H9 (cell line): ENCODE results near the gene CLN3. TPM values are rescaled to one million over a fixed set of nuclear protein-coding genes. Genes with fewer than 3 reads are reported as not detected.

Experiments used
- DNase-seq: peaks from one replicate; pipeline ENCODE4 v3.0.0-alpha.2; 2017
- H2AFZ ChIP-seq: one replicate; pipeline ENCODE4 v1.6.1; 2013; ENCODE audit warnings: mild to moderate bottlenecking, low read length, control low read depth, moderate library complexity
- H2AK5ac ChIP-seq: 2 replicates; pipeline ENCODE4 v1.6.1; 2013; ENCODE audit warnings: low read length, control low read depth, mixed read lengths; ENCODE audit not compliant: insufficient read length
- H2BK120ac ChIP-seq: one replicate; pipeline ENCODE4 v1.6.1; 2013; ENCODE audit warnings: low read depth, mild to moderate bottlenecking, low read length, control low read depth, inconsistent platforms; ENCODE audit not compliant: poor library complexity, severe bottlenecking
- H2BK12ac ChIP-seq: 2 replicates; pipeline ENCODE4 v1.6.1; 2013; ENCODE audit warnings: low read length, control low read depth, mixed read lengths, low read depth; ENCODE audit not compliant: insufficient read length
- H2BK15ac ChIP-seq: 2 replicates; pipeline ENCODE4 v1.6.1; 2013; ENCODE audit warnings: low read depth, low read length, control low read depth
- H2BK20ac ChIP-seq: one replicate; pipeline ENCODE4 v1.6.1; 2013; ENCODE audit warnings: low read depth, mild to moderate bottlenecking, low read length, control low read depth, inconsistent platforms; ENCODE audit not compliant: poor library complexity, severe bottlenecking
- H2BK5ac ChIP-seq: 2 replicates; pipeline ENCODE4 v1.6.1; 2013; ENCODE audit warnings: low read length, control low read depth, mixed read lengths; ENCODE audit not compliant: insufficient read length
- H3K14ac ChIP-seq: 2 replicates; pipeline ENCODE4 v1.6.1; 2013; ENCODE audit warnings: low read length, control low read depth; ENCODE audit not compliant: insufficient read depth
- H3K18ac ChIP-seq: 2 replicates; pipeline ENCODE4 v1.6.1; 2013; ENCODE audit warnings: low read depth, mild to moderate bottlenecking, mixed read lengths, low read length, control low read depth; ENCODE audit not compliant: insufficient read length
- H3K23ac ChIP-seq: 2 replicates; pipeline ENCODE4 v1.6.1; 2013; ENCODE audit warnings: low read length, control low read depth, mixed read lengths, low read depth; ENCODE audit not compliant: insufficient read length
- H3K23me2 ChIP-seq: 2 replicates; pipeline ENCODE4 v1.6.1; 2013; ENCODE audit warnings: low read depth, mild to moderate bottlenecking, mixed read lengths, low read length, control low read depth; ENCODE audit not compliant: insufficient read length, poor library complexity, severe bottlenecking
- H3K27ac ChIP-seq: 2 replicates; pipeline ENCODE4 v1.5.1; 2013; ENCODE audit warnings: low read length, control low read depth, mixed read lengths, low read depth; ENCODE audit not compliant: insufficient read length
- H3K27me3 ChIP-seq: 2 replicates; pipeline ENCODE4 v1.6.1; 2013; ENCODE audit warnings: low read length, control low read depth, inconsistent platforms; ENCODE audit not compliant: insufficient read depth
- H3K4ac ChIP-seq: 2 replicates; pipeline ENCODE4 v1.6.1; 2013; ENCODE audit warnings: low read depth, mild to moderate bottlenecking, control low read depth, inconsistent platforms, low read length, moderate library complexity
- H3K4me1 ChIP-seq: 2 replicates; pipeline ENCODE4 v1.6.1; 2013; ENCODE audit warnings: low read length, control low read depth, inconsistent platforms; ENCODE audit not compliant: insufficient read depth
- H3K4me2 ChIP-seq: 2 replicates; pipeline ENCODE4 v1.6.1; 2013; ENCODE audit warnings: low read length, control low read depth, mixed read lengths; ENCODE audit not compliant: insufficient read length, insufficient read depth
- H3K56ac ChIP-seq: 2 replicates; pipeline ENCODE4 v1.6.1; 2013; ENCODE audit warnings: low read depth, mild to moderate bottlenecking, mixed read lengths, low read length, control low read depth; ENCODE audit not compliant: insufficient read length
- H3K79me1 ChIP-seq: 2 replicates; pipeline ENCODE4 v1.6.1; 2013; ENCODE audit warnings: low read depth, mild to moderate bottlenecking, moderate library complexity, low read length, control low read depth, inconsistent platforms; ENCODE audit not compliant: insufficient read depth, poor library complexity, severe bottlenecking
- H3K79me2 ChIP-seq: 2 replicates; pipeline ENCODE4 v1.6.1; 2013; ENCODE audit warnings: low read length, control low read depth, inconsistent platforms; ENCODE audit not compliant: insufficient read depth
- H3K9ac ChIP-seq: 2 replicates; pipeline ENCODE4 v1.6.1; 2013; ENCODE audit warnings: low read length, control low read depth, mixed read lengths; ENCODE audit not compliant: insufficient read length; ENCODE audit errors: extremely low read depth
- H3K9me3 ChIP-seq: one replicate; pipeline ENCODE4 v1.6.1; 2013; ENCODE audit warnings: low read depth, low read length, inconsistent platforms; ENCODE audit not compliant: control insufficient read depth
- H3T11ph ChIP-seq: one replicate; pipeline ENCODE4 v1.6.1; 2013; ENCODE audit warnings: mild to moderate bottlenecking, low read length, control low read depth, inconsistent platforms
- H4K20me1 ChIP-seq: one replicate; pipeline ENCODE4 v1.6.1; 2013; ENCODE audit not compliant: control insufficient read depth, insufficient read length, insufficient read depth
- H4K5ac ChIP-seq: 2 replicates; pipeline ENCODE4 v1.6.1; 2013; ENCODE audit warnings: low read depth, mild to moderate bottlenecking, mixed read lengths, low read length, control low read depth; ENCODE audit not compliant: insufficient read length
- H4K8ac ChIP-seq: replicated peaks from 2 replicates; pipeline ENCODE4 v1.6.1; 2013; ENCODE audit warnings: low read length, control low read depth, mixed read lengths, low read depth; ENCODE audit not compliant: insufficient read length
- H4K91ac ChIP-seq: 2 replicates; pipeline ENCODE4 v1.6.1; 2013; ENCODE audit warnings: low read depth, mild to moderate bottlenecking, moderate library complexity, mixed read lengths, low read length, control low read depth; ENCODE audit not compliant: insufficient read length
- H3K27ac Mint-ChIP-seq, 3 experiments: 2 replicates in 2 of 3; 3 replicates in 1 of 3; pipeline ENCODE4 v1.8.0; 2020 to 2021; ENCODE audit warnings: mixed read lengths in 3 of 3, mild to moderate bottlenecking in 1 of 3, moderate library complexity in 1 of 3
- H3K27me3 Mint-ChIP-seq: 2 replicates; pipeline ENCODE4 v1.8.0; 2021; ENCODE audit warnings: low read depth, mild to moderate bottlenecking, moderate library complexity, mixed read lengths
- H3K36me3 Mint-ChIP-seq, 3 experiments: 2 replicates in 2 of 3; 3 replicates in 1 of 3; pipeline ENCODE4 v1.8.0; 2020 to 2021; ENCODE audit warnings: low read depth in 3 of 3, mixed read lengths in 3 of 3; ENCODE audit not compliant: insufficient read depth in 1 of 3
- H3K4me1 Mint-ChIP-seq, 2 experiments: 2 replicates each; pipeline ENCODE4 v1.8.0; 2020; ENCODE audit warnings: mixed read lengths in 2 of 2
- H3K4me3 Mint-ChIP-seq, 2 experiments: 2 replicates in 1 of 2; 3 replicates in 1 of 2; pipeline ENCODE4 v1.8.0; 2020 to 2021; ENCODE audit warnings: mild to moderate bottlenecking in 2 of 2, mixed read lengths in 2 of 2, moderate library complexity in 1 of 2
- H3K9me3 Mint-ChIP-seq, 2 experiments: 2 replicates in 1 of 2; 3 replicates in 1 of 2; pipeline ENCODE4 v1.8.0; 2020; ENCODE audit warnings: mild to moderate bottlenecking in 2 of 2, mixed read lengths in 2 of 2, moderate library complexity in 1 of 2
- CTCF ChIP-seq: fragments of 200-600 bp; sonication (generic); conservative IDR thresholded peaks from 3 replicates; pipeline ENCODE4 v1.8.0; 2021; ENCODE audit warnings: antibody characterized with exemption, mild to moderate bottlenecking
- WGBS: extraction: QIAGEN DNeasy Blood & Tissue Kit; methylation state at CpG from one replicate; pipeline ENCODE4 v1.1.7; 2013; ENCODE audit warnings: missing lambda C conversion rate, low lambda C conversion rate, mixed read lengths; ENCODE audit not compliant: insufficient read length; ENCODE audit errors: extremely low coverage; 5-methylcytosine and 5-hydroxymethylcytosine counted together
- total RNA-seq: library from RNA; stranded (reverse); gene quantifications from 2 replicates; pipeline ENCODE4 v1.2.1, GENCODE V29; 2021

Gene CLN3
- total RNA-seq, 1 experiment from 2014 or later: 21.4 TPM

- no peaks in the 10 kb centered on the region for H3K9me3 ChIP-seq
- H3K4me1 Mint-ChIP-seq: peaks cover 5 to 6% of the 10 kb centered on the region in 2 experiments; a peak in 1 of 4 replicates
- no peak overlapping the region for H2AK5ac ChIP-seq
- no peak overlapping the region for H2BK120ac ChIP-seq
- H3K36me3 Mint-ChIP-seq: no peaks in the 10 kb centered on the region
- no CpG with 5 or more reads among the region's 13 CpGs for WGBS
- no peak overlapping the region for H2BK20ac ChIP-seq
- peaks cover 9% of the 10 kb centered on the region for H3K23me2 ChIP-seq
- H3K18ac ChIP-seq: no peak overlapping the region
- H3K4me1 ChIP-seq: no peaks in the 10 kb centered on the region
- no peak overlapping the region for H3K56ac ChIP-seq
- no peak overlapping the region for H2BK15ac ChIP-seq
- H2BK5ac ChIP-seq: no peak overlapping the region
- H3K27ac ChIP-seq: no peak overlapping the region
- H4K20me1 ChIP-seq: peaks cover 3% of the 10 kb centered on the region
- no peak overlapping the region for H3K4me3 Mint-ChIP-seq
- no peak overlapping the region for H3T11ph ChIP-seq
- H3K4me2 ChIP-seq: no peak overlapping the region
- TF ChIP-seq CTCF: no peak
- H3K9ac ChIP-seq: no peak overlapping the region
- H3K4ac ChIP-seq: no peak overlapping the region
- H4K5ac ChIP-seq: peak overlapping the region; percentile 26
- H3K9me3 Mint-ChIP-seq: no peaks in the 10 kb centered on the region
- peak overlapping the region in 1 of 3 experiments; percentile 18; a peak in 1 of 7 replicates for H3K27ac Mint-ChIP-seq
- no peak for DNase-seq
- no peak overlapping the region for H3K23ac ChIP-seq
- H3K79me1 ChIP-seq: no peaks in the 10 kb centered on the region
- no peak overlapping the region for H3K14ac ChIP-seq
- H3K79me2 ChIP-seq: no peaks in the 10 kb centered on the region
- no peak overlapping the region for H2BK12ac ChIP-seq
- peaks cover 20% of the 10 kb centered on the region for H3K27me3 Mint-ChIP-seq
- H4K91ac ChIP-seq: peak overlapping the region; percentile 14
- H3K27me3 ChIP-seq: no peaks in the 10 kb centered on the region
- H2AFZ ChIP-seq: no peak overlapping the region
- no peak overlapping the region for H4K8ac ChIP-seq
Observed at GRCh38 chr16:28495098-28495793, 3.4 kb upstream of the CLN3 start.
